MM.1S (cell line): ENCODE data around the gene GPSM1.

Experiments
- DNase-seq: peaks from one replicate; pipeline ENCODE4 v3.0.0-alpha.2; 2015
- H2AFZ ChIP-seq: fragments of 300-600 bp; sonication (generic); 2 replicates; pipeline ENCODE4 v1.6.0; 2016; ENCODE audit warnings: antibody characterized with exemption, low read length
- H3F3A ChIP-seq: fragments of 300-600 bp; sonication (generic); 2 replicates; pipeline ENCODE4 v1.6.1; 2016; ENCODE audit warnings: mild to moderate bottlenecking, antibody characterized with exemption, low read length, moderate library complexity, mixed read lengths; ENCODE audit not compliant: insufficient read depth
- H3K27ac ChIP-seq: fragments of 300-600 bp; sonication (generic); 2 replicates; pipeline ENCODE4 v1.5.1; 2016; ENCODE audit warnings: mild to moderate bottlenecking, low read length
- H3K27me3 ChIP-seq: fragments of 300-600 bp; sonication (generic); replicated peaks from 2 replicates; pipeline ENCODE4 v1.6.0; 2016; ENCODE audit warnings: low read length; ENCODE audit not compliant: insufficient read depth
- H3K36me3 ChIP-seq: fragments of 300-600 bp; sonication (generic); replicated peaks from 2 replicates; pipeline ENCODE4 v1.6.1; 2016; ENCODE audit warnings: mild to moderate bottlenecking, low read length, mixed read lengths; ENCODE audit not compliant: insufficient read depth
- H3K4me1 ChIP-seq: fragments of 300-600 bp; sonication (generic); 2 replicates; pipeline ENCODE4 v1.6.1; 2016; ENCODE audit warnings: low read length, mixed read lengths
- H3K4me2 ChIP-seq: fragments of 300-600 bp; sonication (generic); 2 replicates; pipeline ENCODE4 v1.6.0; 2016; ENCODE audit warnings: low read depth, low read length
- H3K4me3 ChIP-seq: fragments of 300-600 bp; sonication (generic); 2 replicates; pipeline ENCODE4 v1.5.1; 2016; ENCODE audit warnings: low read length, mixed read lengths
- H3K79me2 ChIP-seq: fragments of 300-600 bp; sonication (generic); 2 replicates; pipeline ENCODE4 v1.6.1; 2016; ENCODE audit warnings: mixed run types, low read length, mixed read lengths
- H3K9ac ChIP-seq: fragments of 300-600 bp; sonication (generic); 2 replicates; pipeline ENCODE4 v1.6.1; 2016; ENCODE audit warnings: low read length, mixed read lengths
- H3K9me2 ChIP-seq: fragments of 300-600 bp; sonication (generic); replicated peaks from 2 replicates; pipeline ENCODE4 v1.6.1; 2016; ENCODE audit warnings: mild to moderate bottlenecking, low read length, mixed read lengths; ENCODE audit not compliant: insufficient read depth
- H3K9me3 ChIP-seq: fragments of 300-600 bp; sonication (generic); replicated peaks from 2 replicates; pipeline ENCODE4 v1.6.1; 2016; ENCODE audit warnings: mild to moderate bottlenecking, low read length, mixed read lengths; ENCODE audit not compliant: insufficient read depth
- H4K20me1 ChIP-seq: fragments of 300-600 bp; sonication (generic); 2 replicates; pipeline ENCODE4 v1.6.1; 2016; ENCODE audit warnings: mild to moderate bottlenecking, low read length, moderate library complexity, mixed read lengths; ENCODE audit not compliant: insufficient read depth
- EZH2 ChIP-seq: fragments of 300-600 bp; sonication (generic); optimal IDR thresholded peaks from 2 replicates; pipeline ENCODE3; 2017; ENCODE audit warnings: low read depth, mild to moderate bottlenecking, antibody characterized with exemption, low read length, mixed read lengths
- EZH2phosphoT487 ChIP-seq: fragments of 300-600 bp; sonication (generic); IDR thresholded peaks from 2 replicates; pipeline ENCODE4 v1.6.1; 2018; ENCODE audit warnings: antibody characterized with exemption, low read length
- TF ChIP-seq, protein P1 (sequence below): fragments of 300-600 bp; sonication (generic); IDR thresholded peaks from 2 replicates; pipeline ENCODE4 v1.5.1; 2016; ENCODE audit warnings: antibody characterized with exemption, low read length, mixed read lengths

GPSM1 gene

DNA sequence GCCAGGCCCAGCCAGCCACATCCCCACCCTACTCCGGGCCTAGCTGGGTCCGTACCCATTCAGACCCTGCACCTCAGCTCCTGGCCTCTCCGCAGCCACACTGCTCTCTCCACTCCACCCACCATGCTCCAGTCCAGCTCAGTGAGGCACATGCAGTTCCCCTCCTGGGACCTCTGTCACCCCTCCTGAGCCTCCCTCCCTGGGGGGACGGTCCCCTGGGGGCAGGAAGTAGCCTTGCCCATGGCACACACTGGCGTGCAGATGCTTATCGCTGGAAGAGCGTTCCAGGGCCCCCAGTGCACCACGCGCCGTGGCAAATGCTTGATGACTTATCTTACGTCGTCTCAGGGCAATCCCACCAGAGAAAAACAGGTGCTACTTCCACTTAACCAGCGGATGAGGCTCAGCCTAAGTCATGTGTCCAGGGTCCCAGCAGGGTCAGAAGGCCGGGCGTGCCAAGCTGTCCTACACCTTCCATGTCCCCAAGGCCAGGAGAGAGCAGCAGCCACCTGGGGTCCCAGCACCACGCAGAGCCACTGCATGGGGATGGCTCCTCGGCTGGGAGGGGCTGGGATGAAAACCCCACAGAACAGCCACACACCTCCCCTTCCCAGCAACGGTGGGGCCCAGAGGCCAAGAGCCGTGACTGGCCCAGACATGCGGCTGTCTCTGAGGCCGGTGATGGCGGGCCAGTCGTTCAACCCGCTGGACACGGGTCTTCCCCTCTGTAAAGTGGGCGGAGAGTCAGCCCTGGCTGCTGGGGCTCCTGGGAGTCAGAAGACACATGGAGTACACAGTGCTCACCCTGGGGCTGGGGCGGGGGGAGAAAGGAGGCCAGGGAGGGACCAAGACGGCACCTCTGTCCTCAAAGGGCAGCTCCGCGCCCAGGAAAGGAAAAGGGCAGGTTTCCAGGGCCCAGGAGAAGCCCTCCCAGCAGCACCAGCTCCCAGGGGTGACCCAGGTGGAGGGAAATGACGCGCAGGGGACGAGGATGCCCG, 20.8 kb upstream of the GPSM1 start:
- Histone ChIP-seq H3K9me3 (no peaks in the 10 kb centered on the region), H3K9me2 (no peaks in the 10 kb centered on the region), H4K20me1 (no peaks in the 10 kb centered on the region), H3K27me3 (peaks cover 90% of the 10 kb centered on the region), H3K36me3 (no peaks in the 10 kb centered on the region), H3K9ac (no peak overlapping the region), H3K4me1 (no peaks in the 10 kb centered on the region), H3K27ac (no peak overlapping the region), H3K4me3 (no peak overlapping the region), H3K79me2 (no peaks in the 10 kb centered on the region), H3F3A (no peaks in the 10 kb centered on the region), H2AFZ (no peak overlapping the region), H3K4me2 (no peak overlapping the region)
- no peak for TF ChIP-seq EZH2
- TF ChIP-seq, protein P1, sequence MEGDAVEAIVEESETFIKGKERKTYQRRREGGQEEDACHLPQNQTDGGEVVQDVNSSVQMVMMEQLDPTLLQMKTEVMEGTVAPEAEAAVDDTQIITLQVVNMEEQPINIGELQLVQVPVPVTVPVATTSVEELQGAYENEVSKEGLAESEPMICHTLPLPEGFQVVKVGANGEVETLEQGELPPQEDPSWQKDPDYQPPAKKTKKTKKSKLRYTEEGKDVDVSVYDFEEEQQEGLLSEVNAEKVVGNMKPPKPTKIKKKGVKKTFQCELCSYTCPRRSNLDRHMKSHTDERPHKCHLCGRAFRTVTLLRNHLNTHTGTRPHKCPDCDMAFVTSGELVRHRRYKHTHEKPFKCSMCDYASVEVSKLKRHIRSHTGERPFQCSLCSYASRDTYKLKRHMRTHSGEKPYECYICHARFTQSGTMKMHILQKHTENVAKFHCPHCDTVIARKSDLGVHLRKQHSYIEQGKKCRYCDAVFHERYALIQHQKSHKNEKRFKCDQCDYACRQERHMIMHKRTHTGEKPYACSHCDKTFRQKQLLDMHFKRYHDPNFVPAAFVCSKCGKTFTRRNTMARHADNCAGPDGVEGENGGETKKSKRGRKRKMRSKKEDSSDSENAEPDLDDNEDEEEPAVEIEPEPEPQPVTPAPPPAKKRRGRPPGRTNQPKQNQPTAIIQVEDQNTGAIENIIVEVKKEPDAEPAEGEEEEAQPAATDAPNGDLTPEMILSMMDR, result no peak
- no peak for TF ChIP-seq EZH2phosphoT487
- no peak for DNase-seq

DNA sequence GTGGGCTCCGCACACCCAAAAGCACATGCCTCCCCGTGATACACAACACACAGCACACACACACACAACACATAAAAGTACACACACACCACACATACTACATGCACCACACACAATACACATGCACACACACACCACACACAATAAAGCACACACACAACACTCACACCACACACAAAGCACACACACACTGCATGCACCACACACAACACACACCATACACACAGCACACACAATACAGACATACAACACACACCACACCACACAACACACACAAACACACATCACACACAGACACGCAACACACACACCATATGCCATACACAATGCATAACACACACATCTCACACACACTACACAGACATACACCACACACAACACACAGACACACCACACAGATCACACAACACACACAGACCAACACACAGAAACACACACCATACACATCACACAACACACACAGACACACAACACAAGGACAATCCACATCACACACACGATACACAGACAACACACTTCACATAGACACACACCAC, 20.1 kb upstream of the GPSM1 start:
- TF ChIP-seq EZH2phosphoT487 (no peak), EZH2 (no peak)
- TF ChIP-seq, protein P1, result no peak
- Histone ChIP-seq H3K4me1 (no peaks in the 10 kb centered on the region), H3K4me3 (no peak overlapping the region), H3K9ac (no peak overlapping the region), H3F3A (no peaks in the 10 kb centered on the region), H4K20me1 (no peaks in the 10 kb centered on the region), H3K4me2 (no peak overlapping the region), H3K9me3 (no peaks in the 10 kb centered on the region), H3K27ac (no peak overlapping the region), H3K27me3 (peaks cover 91% of the 10 kb centered on the region), H2AFZ (no peak overlapping the region), H3K9me2 (no peaks in the 10 kb centered on the region), H3K36me3 (no peaks in the 10 kb centered on the region), H3K79me2 (no peaks in the 10 kb centered on the region)
- DNase-seq, result no peak

DNA sequence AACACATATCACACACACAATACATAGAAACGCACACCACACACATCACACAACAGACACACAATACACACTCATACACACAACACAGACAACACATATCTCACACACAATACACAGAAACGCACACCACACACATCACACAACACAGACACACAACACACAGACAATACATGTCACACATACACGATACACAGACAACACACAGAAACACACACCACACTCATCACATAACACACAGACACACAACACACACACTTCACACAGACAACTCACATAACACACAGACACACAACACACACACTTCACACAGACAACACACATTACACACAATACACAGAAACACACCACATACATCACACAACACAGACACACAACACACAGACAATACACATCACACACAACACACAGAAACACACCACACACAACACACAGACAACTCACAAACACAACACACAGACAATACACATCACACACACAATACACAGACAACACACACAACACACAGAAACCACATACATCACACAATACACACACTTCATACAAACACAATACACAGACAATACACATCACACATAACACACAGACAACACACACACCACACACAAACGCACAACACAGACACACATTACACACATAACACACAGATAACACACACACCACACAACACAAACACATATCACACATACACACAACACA, 19.2 kb upstream of the GPSM1 start:
- no peak overlapping the region for H3K9ac ChIP-seq
- no peaks in the 10 kb centered on the region for H3K4me1 ChIP-seq
- H3K4me2 ChIP-seq, result no peak overlapping the region
- TF ChIP-seq, protein P1, result no peak
- TF ChIP-seq EZH2, result no peak
- no peak for TF ChIP-seq EZH2phosphoT487
- no peaks in the 10 kb centered on the region for H3K79me2 ChIP-seq
- no peaks in the 10 kb centered on the region for H3F3A ChIP-seq
- H3K9me3 ChIP-seq, result no peaks in the 10 kb centered on the region
- DNase-seq, result no peak
- no peak overlapping the region for H3K27ac ChIP-seq
- no peak overlapping the region for H3K4me3 ChIP-seq
- no peak overlapping the region for H2AFZ ChIP-seq
- no peaks in the 10 kb centered on the region for H3K36me3 ChIP-seq
- no peaks in the 10 kb centered on the region for H4K20me1 ChIP-seq
- peaks cover 90% of the 10 kb centered on the region for H3K27me3 ChIP-seq
- no peaks in the 10 kb centered on the region for H3K9me2 ChIP-seq
